Measurements from ENCODE around the gene PHC3.

The PHC3 gene

GRCh38 chr3:170180079-170180907 lies 1.2 kb downstream of the PHC3 start:
- peak; percentile 60 for DNase-seq

- DNase-seq: peak; percentile 11
Measured at GRCh38 chr3:170179432-170179831, 2.1 kb downstream of the PHC3 start.

- DNase-seq: peak; percentile 76
Measured at GRCh38 chr3:170178651-170179050, 2.9 kb downstream of the PHC3 start.

GRCh38 chr3:170171563-170171962 lies 10.0 kb downstream of the PHC3 start:
- DNase-seq: no peak

- no peak for DNase-seq
Measured at GRCh38 chr3:170164717-170165116, 16.8 kb downstream of the PHC3 start.

GRCh38 chr3:170163956-170164645 lies 17.4 kb downstream of the PHC3 start:
- no peak for DNase-seq

GRCh38 chr3:170162630-170163029 lies 18.9 kb downstream of the PHC3 start:
- DNase-seq: no peak

GRCh38 chr3:170162052-170162451 lies 19.5 kb downstream of the PHC3 start:
- DNase-seq: no peak

- no peak for DNase-seq
Measured at GRCh38 chr3:170159933-170160332, 21.6 kb downstream of the PHC3 start.

- DNase-seq: no peak
Measured at GRCh38 chr3:170159459-170159858, 22.1 kb downstream of the PHC3 start.

GRCh38 chr3:170155604-170156003 lies 25.9 kb downstream of the PHC3 start:
- DNase-seq: no peak

GRCh38 chr3:170154569-170155143 lies 26.9 kb downstream of the PHC3 start:
- peak; percentile 6 for DNase-seq

- DNase-seq: no peak
Measured at GRCh38 chr3:170154084-170154483, 27.4 kb downstream of the PHC3 start.

GRCh38 chr3:170151536-170151935 lies 30.0 kb downstream of the PHC3 start:
- DNase-seq: no peak

- no peak for DNase-seq
Measured at GRCh38 chr3:170149016-170149415, 32.5 kb downstream of the PHC3 start.

- no peak for DNase-seq
Measured at GRCh38 chr3:170145278-170145677, 36.3 kb downstream of the PHC3 start.

GRCh38 chr3:170144437-170144843 lies 37.1 kb downstream of the PHC3 start:
- no peak for DNase-seq

- DNase-seq: no peak
Measured at GRCh38 chr3:170142373-170142772, 39.2 kb downstream of the PHC3 start.

- DNase-seq: no peak
Measured at GRCh38 chr3:170137986-170138385, 43.5 kb downstream of the PHC3 start.

GRCh38 chr3:170132335-170132734 lies 49.2 kb downstream of the PHC3 start:
- no peak for DNase-seq

GRCh38 chr3:170130532-170130931 lies 51.0 kb downstream of the PHC3 start:
- no peak for DNase-seq

GRCh38 chr3:170128977-170129431 lies 52.5 kb downstream of the PHC3 start:
- DNase-seq: no peak

GRCh38 chr3:170128259-170128976 lies 53.1 kb downstream of the PHC3 start:
- peak; percentile 14 for DNase-seq

Data from CD4-positive, alpha-beta T cell treated with Interleukin-17A for 1 hour (primary cell).